GM12801 (cell line): ENCODE measurements around the gene HLA-DOB.

ENCODE experiments used
- CTCF ChIP-seq: IDR thresholded peaks from one replicate; pipeline ENCODE4 v1.5.1; 2011; ENCODE audit warnings: control low read depth; ENCODE audit not compliant: insufficient read length; ENCODE audit errors: extremely low read depth

The HLA-DOB gene

GRCh38 chr6:32774426-32774825, 42.4 kb downstream of the HLA-DOB start:
- no peak for TF ChIP-seq CTCF

- TF ChIP-seq CTCF, result no peak
Measured at GRCh38 chr6:32772656-32773055, 44.1 kb downstream of the HLA-DOB start.

GRCh38 chr6:32764048-32764447, 52.8 kb downstream of the HLA-DOB start:
- no peak for TF ChIP-seq CTCF

- no peak for TF ChIP-seq CTCF
Measured at GRCh38 chr6:32763421-32763820, 53.4 kb downstream of the HLA-DOB start, which contains the start of gene HLA-DQB2. HLA-DQB2 (minus strand) TSS chr6:32763532; CDS start chr6:32763470, 62 bp downstream.
